CD14-positive monocyte (primary cell): ENCODE data around the gene YWHAQ. TPM values are rescaled to one million over a fixed set of nuclear protein-coding genes. Genes with fewer than 3 reads are reported as not detected.
A peak's percentile ranks its signal among the peaks of the same experiment; 100 is the strongest.

Experiments used
- DNase-seq, 3 donors: peaks; one replicate each; pipeline ENCODE4 v3.0.0-alpha.2; 2011 to 2022
- H2AFZ ChIP-seq: 2 replicates; pipeline ENCODE4 v1.6.0; 2012; ENCODE audit warnings: mild to moderate bottlenecking, low read depth, low read length, inconsistent platforms; ENCODE audit not compliant: insufficient read depth, poor library complexity, severe bottlenecking
- H3K27ac ChIP-seq, 2 donors: 1 replicate in 1 of 2; 2 replicates in 1 of 2; pipeline ENCODE4 v1.5.1; 2012 to 2013; ENCODE audit warnings: low read length in 2 of 2, control low read depth in 1 of 2, inconsistent platforms in 1 of 2, low read depth in 1 of 2, mild to moderate bottlenecking in 1 of 2
- H3K27me3 ChIP-seq, 2 donors: one replicate each; pipeline versions ENCODE4 v1.6.0 to v1.6.1; 2011 to 2013; ENCODE audit warnings: low read length in 2 of 2; ENCODE audit not compliant: control insufficient read depth in 2 of 2, insufficient read depth in 2 of 2
- H3K36me3 ChIP-seq, 2 donors: replicated peaks in 1 of 2; 1 replicate in 1 of 2; 2 replicates in 1 of 2; pipeline versions ENCODE4 v1.5.1 to v1.6.1; 2012 to 2013; ENCODE audit warnings: low read length in 2 of 2, control low read depth in 1 of 2, inconsistent platforms in 1 of 2, mild to moderate bottlenecking in 1 of 2; ENCODE audit not compliant: insufficient read depth in 2 of 2, control insufficient read depth in 1 of 2
- H3K4me1 ChIP-seq, 2 donors: 1 replicate in 1 of 2; 2 replicates in 1 of 2; pipeline versions ENCODE4 v1.5.1 to v1.6.1; 2012 to 2013; ENCODE audit warnings: low read length in 2 of 2, control low read depth in 1 of 2, inconsistent platforms in 1 of 2, mild to moderate bottlenecking in 1 of 2, moderate library complexity in 1 of 2; ENCODE audit not compliant: insufficient read depth in 2 of 2, control insufficient read depth in 1 of 2
- H3K4me2 ChIP-seq: replicated peaks from 2 replicates; pipeline ENCODE3; 2012; ENCODE audit warnings: low read length, moderate library complexity, mild to moderate bottlenecking; ENCODE audit not compliant: poor library complexity, severe bottlenecking; ENCODE audit errors: extremely low read depth
- H3K4me3 ChIP-seq, 3 experiments: fragments of 200-600 bp in 1 of 3; sonication (generic) in 1 of 3; replicated peaks in 1 of 3; 1 replicate in 2 of 3; 2 replicates in 1 of 3; pipeline ENCODE4 v1.5.1; 2011 to 2013; ENCODE audit warnings: low read length in 3 of 3, mild to moderate bottlenecking in 3 of 3, control low read depth in 2 of 3, low read depth in 2 of 3, inconsistent platforms in 1 of 3, moderate library complexity in 1 of 3
- H3K79me2 ChIP-seq: 2 replicates; pipeline ENCODE4 v1.6.0; 2012; ENCODE audit warnings: mild to moderate bottlenecking, control low read depth, inconsistent platforms, low read length, moderate library complexity; ENCODE audit not compliant: insufficient read depth
- H3K9ac ChIP-seq: 2 replicates; pipeline ENCODE4 v1.6.0; 2017; ENCODE audit warnings: low read length, mild to moderate bottlenecking; ENCODE audit not compliant: insufficient read depth, poor library complexity, severe bottlenecking
- H3K9me3 ChIP-seq, 2 donors: replicated peaks in 1 of 2; 1 replicate in 1 of 2; 2 replicates in 1 of 2; pipeline versions ENCODE4 v1.5.1 to v1.6.1; 2012 to 2013; ENCODE audit warnings: low read length in 2 of 2, control low read depth in 1 of 2; ENCODE audit not compliant: control insufficient read depth in 1 of 2, insufficient read depth in 1 of 2
- H4K20me1 ChIP-seq: 2 replicates; pipeline ENCODE4 v1.6.0; 2012; ENCODE audit warnings: mild to moderate bottlenecking, low read length, control low read depth, moderate library complexity; ENCODE audit not compliant: insufficient read depth
- H3K27ac Mint-ChIP-seq, 7 donors: one replicate each; pipeline ENCODE4 v1.8.0; 2020; ENCODE audit warnings: mild to moderate bottlenecking in 7 of 7, mixed read lengths in 7 of 7, moderate library complexity in 6 of 7, inconsistent platforms in 2 of 7
- H3K27me3 Mint-ChIP-seq, 3 donors: one replicate each; pipeline ENCODE4 v1.8.0; 2021 to 2022; ENCODE audit warnings: low read depth in 3 of 3, mild to moderate bottlenecking in 3 of 3, mixed read lengths in 3 of 3, moderate library complexity in 3 of 3, inconsistent platforms in 1 of 3
- H3K36me3 Mint-ChIP-seq, 2 donors: one replicate each; pipeline ENCODE4 v1.8.0; 2020; ENCODE audit warnings: mixed read lengths in 2 of 2, inconsistent platforms in 1 of 2, mild to moderate bottlenecking in 1 of 2
- H3K4me1 Mint-ChIP-seq: one replicate; pipeline ENCODE4 v1.8.0; 2020; ENCODE audit warnings: mild to moderate bottlenecking, mixed read lengths
- H3K4me3 Mint-ChIP-seq, 2 donors: one replicate each; pipeline ENCODE4 v1.8.0; 2020; ENCODE audit warnings: mild to moderate bottlenecking in 2 of 2, mixed read lengths in 2 of 2, moderate library complexity in 1 of 2
- H3K9me3 Mint-ChIP-seq, 7 donors: one replicate each; pipeline ENCODE4 v1.8.0; 2020 to 2022; ENCODE audit warnings: mixed read lengths in 7 of 7, mild to moderate bottlenecking in 6 of 7, moderate library complexity in 6 of 7, inconsistent platforms in 2 of 7
- CTCF ChIP-seq: fragments of 200-600 bp; IDR thresholded peaks from one replicate; pipeline ENCODE4 v1.8.0; 2022; ENCODE audit warnings: antibody characterized with exemption, mild to moderate bottlenecking
- WGBS: methylation state at CpG from one replicate; pipeline ENCODE4 v1.1.5; 2013; ENCODE audit warnings: missing lambda C conversion rate; ENCODE audit not compliant: insufficient coverage; 5-methylcytosine and 5-hydroxymethylcytosine counted together
- intact Hi-C, 2 donors: fragments of 100-400 bp; cut with micrococcal nuclease; formaldehyde crosslinking; loops; one replicate each; pipeline versions ENCODE4 v1.15.0 to v1.15.1; 2023
- polyA minus RNA-seq: library from RNA; depleted of rRNA, polyadenylated mRNA; stranded (reverse); fragments of >200 nt; gene quantifications from 2 replicates; pipeline ENCODE4 v1.2.3, GENCODE V29; 2012
- polyA plus RNA-seq, 3 donors: library from polyadenylated mRNA; depleted of rRNA in 1 of 3; unstranded in 2 of 3; stranded (reverse) in 1 of 3; fragments of 300-500 nt in 2 of 3; fragments of >200 nt in 1 of 3; fragmentation: Illumina TruSeq in 2 of 3; gene quantifications; 1 replicate in 2 of 3; 2 replicates in 1 of 3; pipeline ENCODE4 v1.2.3, GENCODE V29; 2012 to 2021
- total RNA-seq, 12 experiments: library from RNA in 1 of 12; stranded (reverse) in 1 of 12; fragments of 120-200 nt in 1 of 12; gene quantifications; one replicate each; pipeline ENCODE4 v1.2.4 and lab custom pipeline; 2013 to 2026; ENCODE audit warnings: mixed read lengths in 6 of 12, inconsistent platforms in 1 of 12

Gene YWHAQ
- total RNA-seq (2013) = 75.9 TPM
- 100 to 1,000 TPM in 2 of 3 donors, 10 to 100 TPM in 1; 60.9 to 173 (median 165) TPM for polyA plus RNA-seq
- 28.1 and 38.9 TPM in 2 replicates for polyA minus RNA-seq
- 142 to 255 (median 179) reads per million in 11 experiments for total RNA-seq (lab: John Stamatoyannopoulos, UW)

- Mint-ChIP-seq H3K4me3 (peak within 1 kb of the TSS; percentile 98), H3K9me3 (peaks cover 0 to 8% (median 0%) of the 10 kb centered on the region in 7 donors), H3K4me1 (peaks cover 41% of the 10 kb centered on the region), H3K27me3 (peaks cover 1 to 8% (median 3%) of the 10 kb centered on the region in 3 donors), H3K27ac (peak within 1 kb of the TSS; percentile 92 to 96 (median 95)), H3K36me3 (peaks cover 24 to 26% of the 10 kb centered on the region in 2 donors)
- peak; percentile 99 for DNase-seq
- TF ChIP-seq CTCF = no peak
- peaks cover 43% of the 10 kb centered on the region for H3K79me2 ChIP-seq
- H3K9ac ChIP-seq = peak within 1 kb of the TSS; percentile 86
- H3K36me3 ChIP-seq = peaks cover 0 to 28% of the 10 kb centered on the region in 2 donors
- H4K20me1 ChIP-seq = peaks cover 43% of the 10 kb centered on the region
- H3K27me3 ChIP-seq = no peaks in the 10 kb centered on the region
- H3K4me1 ChIP-seq = peaks cover 14 to 24% of the 10 kb centered on the region in 2 donors
- no peaks in the 10 kb centered on the region for H3K9me3 ChIP-seq
- H3K27ac ChIP-seq = peak within 1 kb of the TSS; percentile 80 to 90
- H3K4me2 ChIP-seq = peak within 1 kb of the TSS; percentile 93
- H2AFZ ChIP-seq = peak within 1 kb of the TSS; percentile 78
- intact Hi-C loops = loop anchor here (1.0 to 5.0 kb wide), 5 partner anchors 72 to 121 kb away; partner anchors contain the start of gene ADAM17 (in 1 of the 2)
- WGBS = 0% methylated on average over 72 of the region's 84 CpGs
- peak within 1 kb of the TSS; percentile 84 to 91 (median 91) for H3K4me3 ChIP-seq
Observed at GRCh38 chr2:9630736-9631552, at the start of gene YWHAQ. YWHAQ (minus strand) TSS chr2:9630997; CDS start chr2:9630452, 545 bp downstream.

GRCh38 chr2:9680082-9680481 is 49.3 kb upstream of the YWHAQ start:
- H3K9me3 Mint-ChIP-seq = peaks cover 5 to 18% (median 7%) of the 10 kb centered on the region in 7 donors
- Histone ChIP-seq H3K36me3 (no peaks in the 10 kb centered on the region), H2AFZ (no peak overlapping the region), H3K9me3 (no peaks in the 10 kb centered on the region), H3K79me2 (no peaks in the 10 kb centered on the region), H3K4me3 (no peak overlapping the region), H3K9ac (no peak overlapping the region), H4K20me1 (no peaks in the 10 kb centered on the region), H3K27me3 (no peaks in the 10 kb centered on the region), H3K27ac (peak overlapping the region in 1 of 2 donors; percentile 83), H3K4me2 (no peak overlapping the region), H3K4me1 (peaks cover 13 to 24% of the 10 kb centered on the region in 2 donors)
- peaks cover 1 to 7% (median 2%) of the 10 kb centered on the region in 3 donors for H3K27me3 Mint-ChIP-seq
- intact Hi-C loops = no loop called here
- no peak overlapping the region for H3K4me3 Mint-ChIP-seq
- WGBS = 100% methylated on average over 1 of the region's 2 CpGs
- peaks cover 25% of the 10 kb centered on the region for H3K4me1 Mint-ChIP-seq
- H3K27ac Mint-ChIP-seq = peak overlapping the region in 1 of 7 donors; percentile 26
- H3K36me3 Mint-ChIP-seq = no peaks in the 10 kb centered on the region
- TF ChIP-seq CTCF = no peak
- DNase-seq = no peak
